DND-41 (cell line): ENCODE measurements around the gene ATP8A2.

Experiments used
- ATAC-seq: fragments of 200-7000 bp; cut with Tn5 transposase; 3 replicates; pipeline ENCODE4 v1.9.1; 2021; ENCODE audit warnings: low read depth; ENCODE audit not compliant: insufficient read depth
- DNase-seq: peaks from one replicate; pipeline ENCODE4 v3.0.0-alpha.2; 2020
- H2AFZ ChIP-seq: 2 replicates; pipeline ENCODE4 v1.6.0; 2012; ENCODE audit warnings: low read depth, low read length
- H3K27ac ChIP-seq: 2 replicates; pipeline ENCODE4 v1.5.1; 2012; ENCODE audit warnings: low read length, inconsistent platforms
- H3K27me3 ChIP-seq: fragments of 200-600 bp; sonication (generic); 2 replicates; pipeline ENCODE4 v1.6.0; 2012; ENCODE audit warnings: low read length, mild to moderate bottlenecking, inconsistent platforms; ENCODE audit not compliant: insufficient read depth, poor library complexity
- H3K36me3 ChIP-seq: 2 replicates; pipeline ENCODE4 v1.5.1; 2012; ENCODE audit warnings: low read length, inconsistent platforms; ENCODE audit not compliant: insufficient read depth
- H3K4me1 ChIP-seq: 2 replicates; pipeline ENCODE4 v1.5.1; 2012; ENCODE audit warnings: mild to moderate bottlenecking, low read length; ENCODE audit not compliant: insufficient read depth
- H3K4me2 ChIP-seq: 2 replicates; pipeline ENCODE4 v1.6.0; 2012; ENCODE audit warnings: mild to moderate bottlenecking, moderate library complexity, low read length, inconsistent platforms; ENCODE audit not compliant: insufficient read depth
- H3K4me3 ChIP-seq, 2 experiments: fragments of 200-600 bp in 1 of 2; shearing (Covaris generic) in 1 of 2; 2 replicates each; pipeline ENCODE4 v1.5.1; 2012 to 2016; ENCODE audit warnings: inconsistent platforms in 2 of 2, low read length in 2 of 2, mild to moderate bottlenecking in 2 of 2, low read depth in 1 of 2, moderate library complexity in 1 of 2
- H3K79me2 ChIP-seq: 2 replicates; pipeline ENCODE4 v1.6.0; 2012; ENCODE audit warnings: low read length, inconsistent platforms; ENCODE audit not compliant: insufficient read depth
- H3K9ac ChIP-seq: 2 replicates; pipeline ENCODE4 v1.6.0; 2012; ENCODE audit warnings: low read depth, mild to moderate bottlenecking, inconsistent platforms, low read length, moderate library complexity
- H3K9me3 ChIP-seq: 2 replicates; pipeline ENCODE4 v1.5.1; 2012; ENCODE audit warnings: low read length, moderate library complexity, mild to moderate bottlenecking, inconsistent platforms; ENCODE audit not compliant: insufficient read depth, severe bottlenecking
- H4K20me1 ChIP-seq: 2 replicates; pipeline ENCODE4 v1.6.0; 2012; ENCODE audit warnings: low read length; ENCODE audit not compliant: insufficient read depth
- CTCF ChIP-seq: IDR thresholded peaks from 2 replicates; pipeline ENCODE4 v1.5.1; 2012; ENCODE audit warnings: borderline replicate concordance, low read length, moderate library complexity, mild to moderate bottlenecking; ENCODE audit not compliant: poor library complexity, severe bottlenecking; ENCODE audit errors: extremely low read depth
- EZH2 ChIP-seq: IDR thresholded peaks from 3 replicates; pipeline ENCODE4 v1.6.1; 2012; ENCODE audit warnings: borderline replicate concordance, low read depth, mild to moderate bottlenecking, moderate library complexity, low read length, inconsistent platforms; ENCODE audit not compliant: severe bottlenecking

The ATP8A2 gene

GRCh38 chr13:26029581-26030136 lies 657.9 kb downstream of the ATP8A2 start:
- TF ChIP-seq CTCF, result no peak
- TF ChIP-seq EZH2, result no peak
- H2AFZ ChIP-seq, result no peak overlapping the region
- H3K9ac ChIP-seq, result no peak overlapping the region
- no peaks in the 10 kb centered on the region for H4K20me1 ChIP-seq
- H3K27ac ChIP-seq, result no peak overlapping the region
- no peak for DNase-seq
- H3K36me3 ChIP-seq, result no peaks in the 10 kb centered on the region
- no peaks in the 10 kb centered on the region for H3K27me3 ChIP-seq
- H3K79me2 ChIP-seq, result no peaks in the 10 kb centered on the region
- no peak for ATAC-seq
- H3K4me3 ChIP-seq, result no peak overlapping the region
- H3K4me1 ChIP-seq, result 0 out of 2 replicates have a peak, but pooled peaks cover 3% of the 10 kb centered on the region
- H3K9me3 ChIP-seq, result no peaks in the 10 kb centered on the region
- no peak overlapping the region for H3K4me2 ChIP-seq

- no peaks in the 10 kb centered on the region for H4K20me1 ChIP-seq
- no peak overlapping the region for H3K9ac ChIP-seq
- H3K9me3 ChIP-seq, result no peaks in the 10 kb centered on the region
- TF ChIP-seq CTCF, result no peak
- ATAC-seq (no peak), DNase-seq (no peak)
- H3K4me3 ChIP-seq, result no peak overlapping the region
- 0 out of 2 replicates have a peak, but pooled peaks cover 3% of the 10 kb centered on the region for H3K4me1 ChIP-seq
- no peak overlapping the region for H2AFZ ChIP-seq
- H3K27ac ChIP-seq, result no peak overlapping the region
- H3K79me2 ChIP-seq, result no peaks in the 10 kb centered on the region
- no peaks in the 10 kb centered on the region for H3K27me3 ChIP-seq
- H3K36me3 ChIP-seq, result no peaks in the 10 kb centered on the region
- H3K4me2 ChIP-seq, result no peak overlapping the region
These were observed 658.6 kb downstream of the ATP8A2 start for GRCh38 chr13:26030331-26030730.

DNA sequence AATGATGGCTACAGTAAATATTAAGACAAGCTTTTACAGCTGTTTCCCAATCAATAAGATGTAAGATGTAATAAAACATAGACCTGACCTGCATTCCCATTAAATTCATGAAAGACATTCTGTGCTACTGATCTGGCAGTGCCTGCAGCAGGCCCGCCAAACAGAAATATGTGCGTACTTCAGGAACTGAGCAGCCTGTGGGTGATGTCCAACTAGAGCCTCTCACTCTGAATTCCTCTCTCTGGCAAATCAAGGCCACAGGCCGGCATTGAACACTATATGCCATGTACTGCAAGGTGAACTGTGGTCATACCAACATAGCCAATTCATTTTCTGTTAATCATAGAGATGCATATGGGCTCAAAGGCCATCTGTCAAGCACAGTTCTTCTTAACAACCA lies 662.2 kb downstream of the ATP8A2 start:
- Histone ChIP-seq H3K9ac (no peak overlapping the region), H4K20me1 (no peaks in the 10 kb centered on the region), H3K27me3 (no peaks in the 10 kb centered on the region), H3K4me3 (no peak overlapping the region), H3K36me3 (no peaks in the 10 kb centered on the region), H3K4me2 (no peak overlapping the region), H3K79me2 (no peaks in the 10 kb centered on the region), H3K27ac (no peak overlapping the region), H3K4me1 (0 out of 2 replicates have a peak, but pooled peaks cover 3% of the 10 kb centered on the region), H2AFZ (no peak overlapping the region), H3K9me3 (peaks cover 2% of the 10 kb centered on the region)
- DNase-seq (no peak), ATAC-seq (no peak)
- TF ChIP-seq CTCF (no peak), EZH2 (no peak)

DNA sequence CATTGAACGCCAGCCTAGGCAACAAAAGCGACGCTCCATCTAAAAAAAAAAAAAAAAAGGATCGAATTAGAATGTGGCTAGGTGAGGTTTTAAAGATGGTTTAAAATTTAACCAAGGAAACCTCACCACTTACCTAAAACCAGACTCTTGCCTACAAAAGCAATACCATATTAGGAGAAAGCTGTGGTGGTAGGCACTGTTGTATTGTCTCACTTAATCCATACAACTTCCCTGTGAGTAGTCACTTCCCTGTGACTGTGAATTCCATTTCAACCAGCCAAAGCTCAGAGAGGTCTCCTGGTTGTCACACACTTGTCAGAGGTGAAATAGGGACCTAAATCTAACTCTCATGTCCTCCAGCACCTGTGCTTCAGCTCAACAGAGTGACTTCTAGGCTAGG lies 664.6 kb downstream of the ATP8A2 start:
- TF ChIP-seq CTCF (no peak), EZH2 (no peak)
- H3K4me3 ChIP-seq, result no peak overlapping the region
- no peak overlapping the region for H3K27ac ChIP-seq
- DNase-seq (no peak), ATAC-seq (no peak)
- no peak overlapping the region for H3K9ac ChIP-seq
- no peaks in the 10 kb centered on the region for H4K20me1 ChIP-seq
- H3K27me3 ChIP-seq, result no peaks in the 10 kb centered on the region
- no peaks in the 10 kb centered on the region for H3K36me3 ChIP-seq
- H3K4me1 ChIP-seq, result 0 out of 2 replicates have a peak, but pooled peaks cover 3% of the 10 kb centered on the region
- no peak overlapping the region for H3K4me2 ChIP-seq
- H3K9me3 ChIP-seq, result peaks cover 2% of the 10 kb centered on the region
- H2AFZ ChIP-seq, result no peak overlapping the region
- no peaks in the 10 kb centered on the region for H3K79me2 ChIP-seq
